ENCODE measurements around the gene POLK.

- TF ChIP-seq CTCF (IDR thresholded peaks at IDR 0.05), result no peak
- TF ChIP-seq POLR2A (IDR thresholded peaks at IDR 0.05), result no peak
Observed at GRCh38 chr5:75519761-75520160, 8.1 kb downstream of the POLK start.
